CD4-positive, alpha-beta T cell treated with Interleukin-1 beta for 1 hour (primary cell): ENCODE measurements around the gene DPYD.

Source experiments
- DNase-seq, 2 donors: peaks; one replicate each; pipeline ENCODE4 v3.0.0-alpha.2; 2020 to 2022

Gene DPYD

DNA sequence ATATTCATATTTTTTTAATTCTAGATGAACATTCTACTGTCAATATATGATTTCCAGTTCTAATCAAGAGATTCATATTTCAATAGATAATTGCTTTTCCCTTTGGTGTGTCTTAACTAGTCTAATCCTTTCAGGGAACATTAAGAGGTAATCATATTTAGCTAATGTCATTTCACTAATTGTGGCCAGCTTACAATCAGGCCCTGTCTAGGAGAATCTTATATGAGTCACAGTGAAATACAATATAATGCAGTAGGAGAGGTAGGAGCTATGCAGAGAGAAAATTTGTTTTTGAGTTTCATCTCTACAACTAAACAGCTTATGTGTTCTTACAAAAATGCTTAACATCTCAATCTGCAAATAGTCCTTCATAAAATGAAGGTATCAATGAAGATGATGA lies 85.9 kb downstream of the DPYD start:
- DNase-seq, result no peak

DNA sequence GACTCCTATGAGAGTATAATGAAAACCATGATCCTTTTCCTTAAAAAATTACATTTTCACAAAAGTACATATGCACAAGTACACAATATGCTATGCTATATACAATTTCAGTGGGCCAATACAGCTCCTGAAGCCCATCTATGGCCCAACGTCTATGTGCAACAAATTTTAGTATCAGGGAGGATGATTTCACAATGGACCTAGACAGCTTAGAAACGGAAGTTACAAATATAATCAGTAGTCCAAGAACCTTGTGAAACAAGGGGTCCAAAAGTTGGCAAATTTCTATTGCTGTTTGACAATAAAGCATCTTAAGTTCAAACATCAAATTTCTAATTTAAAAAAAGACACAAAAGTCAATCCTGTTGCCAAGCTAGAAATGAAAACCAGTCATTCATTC lies 87.0 kb downstream of the DPYD start:
- no peak for DNase-seq

DNA sequence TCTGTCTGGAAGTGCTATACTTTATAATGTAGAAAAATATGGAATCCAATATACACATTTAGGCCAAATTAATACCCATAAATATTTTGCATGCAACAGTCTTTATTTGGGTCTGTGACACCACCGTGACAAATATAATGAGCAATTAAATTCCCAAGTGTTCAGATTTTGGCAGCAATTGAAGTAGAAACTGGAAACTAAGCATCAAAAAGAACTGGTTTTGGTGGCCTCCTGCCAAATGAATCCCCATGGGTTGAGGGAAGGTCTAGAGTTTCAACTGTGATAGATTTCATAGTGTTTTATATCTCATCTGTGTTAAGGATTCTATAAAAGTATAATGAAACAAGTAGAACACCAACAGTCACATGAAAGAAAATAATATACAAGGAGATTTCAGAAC lies 88.4 kb downstream of the DPYD start:
- DNase-seq, result no peak

DNA sequence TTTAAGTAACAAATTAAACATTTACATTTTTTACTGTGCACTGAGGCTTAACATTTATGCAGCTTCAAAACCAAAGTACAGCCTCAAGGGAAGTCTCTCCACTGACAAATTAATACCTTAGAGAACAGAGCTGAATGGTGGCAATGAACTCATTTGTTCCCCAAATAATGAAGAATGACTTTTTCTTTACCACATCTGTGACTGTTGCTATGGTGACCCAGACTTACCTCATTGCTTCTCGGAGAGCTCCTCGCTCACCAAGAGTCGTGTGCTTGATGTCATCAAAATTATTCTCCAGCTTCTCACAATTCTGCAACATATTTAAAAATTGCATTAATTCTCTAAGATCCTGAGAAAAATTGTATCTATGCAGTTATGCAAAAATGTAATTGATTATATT lies 92.9 kb downstream of the DPYD start:
- DNase-seq, result no peak

DNA sequence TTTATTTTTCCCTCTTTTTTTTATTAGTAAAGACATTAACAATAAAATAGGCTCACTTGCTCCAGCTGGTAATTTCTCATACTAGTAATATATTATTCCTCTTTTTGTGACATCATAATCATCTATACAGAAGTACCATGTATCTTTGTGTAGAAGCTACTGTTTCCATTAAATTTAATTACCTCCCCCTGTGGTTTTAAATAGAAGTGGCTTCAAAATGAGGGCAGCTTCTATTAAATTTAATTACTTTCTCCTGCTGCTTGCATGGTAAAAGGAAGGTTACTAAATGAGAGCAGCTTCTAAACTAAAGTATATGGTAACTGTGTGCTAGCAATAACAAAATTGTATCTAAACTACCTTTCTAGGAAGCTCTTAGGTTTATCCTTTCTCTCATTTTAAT lies 94.0 kb downstream of the DPYD start:
- no peak for DNase-seq

DNA sequence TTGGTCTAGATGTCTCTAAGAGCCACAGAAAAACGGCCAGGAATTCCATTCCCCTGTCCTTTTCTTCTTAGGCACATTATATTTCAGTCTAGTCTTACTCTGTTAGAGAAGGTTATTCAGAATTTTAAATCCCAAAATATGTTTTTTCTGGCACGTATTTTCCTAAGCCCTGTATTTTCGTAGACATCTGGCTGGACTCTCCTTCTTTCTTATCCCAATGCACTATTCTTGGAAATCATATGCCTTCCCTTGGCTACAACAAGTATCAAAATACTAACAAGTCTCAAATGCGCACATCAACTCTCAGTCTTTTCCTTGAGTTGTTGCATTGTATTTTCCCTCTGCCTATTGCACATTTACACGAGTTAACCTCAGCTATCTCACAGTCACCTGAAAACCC lies 96.2 kb downstream of the DPYD start:
- no peak for DNase-seq

DNA sequence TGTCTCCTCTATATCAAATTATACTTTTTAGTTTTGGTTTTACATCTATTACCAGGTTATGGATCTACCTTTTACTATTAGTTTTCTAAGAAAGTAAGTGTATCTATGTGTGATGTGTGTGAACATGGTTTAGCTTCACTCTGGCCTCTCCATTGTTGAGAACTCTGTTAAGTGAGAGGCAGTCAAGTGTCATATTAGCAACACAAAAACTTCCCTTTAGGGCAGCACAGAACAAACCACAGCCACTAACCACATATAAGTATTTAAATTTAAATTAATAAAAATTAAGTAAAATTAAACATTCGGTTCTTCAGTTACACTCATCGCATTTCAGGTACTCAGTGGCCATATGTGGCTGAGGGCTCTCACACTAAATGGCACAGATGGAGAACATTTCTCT lies 96.6 kb downstream of the DPYD start:
- DNase-seq, result no peak

DNA sequence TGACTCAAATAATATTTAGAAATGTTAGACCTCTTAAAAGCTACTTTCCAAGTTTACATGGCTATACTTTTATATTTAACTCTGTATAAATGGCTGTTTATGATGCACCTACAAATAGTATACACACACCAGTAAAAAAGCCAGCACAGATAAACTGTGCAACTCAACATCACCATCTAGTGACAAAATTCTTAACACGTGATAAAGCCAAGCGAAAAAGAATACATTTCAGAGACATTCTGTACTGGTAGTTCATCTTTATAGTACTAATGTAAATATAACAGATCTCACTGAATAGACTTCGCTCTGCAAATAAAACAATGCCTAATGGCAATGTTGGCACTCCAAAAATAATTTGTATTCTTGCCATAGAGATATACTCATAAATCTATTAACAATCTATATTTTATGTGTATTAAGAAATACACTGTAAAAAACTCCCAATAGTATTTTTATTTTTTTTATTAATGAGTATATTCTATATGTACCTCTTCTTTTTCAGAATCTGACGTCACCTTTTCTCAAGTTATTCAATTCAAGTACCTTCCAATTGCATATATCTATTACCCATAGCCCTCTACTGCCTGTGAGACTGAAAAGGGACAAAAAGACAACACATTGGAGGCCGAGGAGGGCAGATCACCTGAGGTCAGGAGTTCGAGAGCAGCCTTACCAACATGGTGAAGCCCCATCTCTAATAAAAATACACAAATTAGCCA lies 100.2 kb downstream of the DPYD start:
- DNase-seq, result peak in 1 of 2 donors; percentile 11

DNA sequence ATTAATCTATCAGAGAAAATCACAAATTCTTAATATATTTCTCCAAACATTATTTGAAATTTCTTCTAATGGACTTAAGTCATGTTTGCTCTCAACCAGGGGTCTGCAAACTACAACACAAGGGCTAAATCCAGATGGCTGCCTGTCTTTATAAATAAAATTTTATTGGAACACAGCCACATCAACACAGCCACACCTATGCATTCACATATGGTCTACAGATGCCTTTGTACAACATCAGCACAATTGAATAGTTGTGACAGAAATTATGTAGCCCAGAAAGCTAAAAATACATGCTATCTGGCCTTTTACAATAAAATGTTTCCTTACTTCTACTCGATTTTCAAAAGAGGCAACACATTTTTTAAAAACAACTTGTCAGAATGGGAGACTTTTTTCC lies 103.9 kb downstream of the DPYD start:
- DNase-seq, result no peak

DNA sequence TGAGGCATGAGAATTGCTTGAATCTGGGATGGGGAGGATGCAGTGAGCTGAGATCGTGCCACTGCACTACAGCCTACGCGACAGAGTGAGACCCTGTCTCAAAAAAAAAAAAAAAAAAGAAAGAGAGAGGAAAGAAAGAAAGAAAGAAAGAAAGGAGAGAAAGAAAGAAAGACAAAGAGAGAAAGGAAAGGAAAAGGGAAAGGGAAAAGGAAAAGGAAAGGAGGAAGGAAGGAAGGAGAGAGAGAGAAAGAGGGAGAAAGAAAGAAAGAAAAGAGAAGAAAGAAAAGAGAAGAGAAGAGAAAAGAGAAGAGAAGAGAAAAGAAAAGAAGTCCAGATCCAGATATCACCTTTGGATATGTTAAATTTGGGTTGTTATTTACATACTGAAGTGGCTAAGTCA lies 106.0 kb downstream of the DPYD start:
- DNase-seq, result no peak

DNA sequence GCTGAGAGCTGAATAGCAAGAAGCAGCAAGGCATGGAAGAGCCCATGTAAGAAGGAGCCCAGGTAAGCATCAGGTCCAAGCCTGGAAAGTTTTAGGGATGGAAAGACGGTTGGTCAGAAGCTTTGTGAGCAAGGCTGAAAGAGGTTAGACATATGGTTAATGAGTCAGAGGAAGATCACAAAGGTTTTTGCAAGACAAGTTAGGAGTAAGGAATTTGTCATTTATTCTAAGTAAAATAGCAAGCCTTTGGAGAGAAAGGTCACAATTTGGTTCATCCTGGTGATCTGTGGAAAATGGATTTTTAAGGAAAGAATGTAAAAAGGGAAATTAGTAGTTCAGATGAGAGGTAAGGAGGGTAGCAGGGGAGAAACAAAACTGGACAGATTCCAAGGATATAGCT lies 106.7 kb downstream of the DPYD start:
- DNase-seq, result no peak

DNA sequence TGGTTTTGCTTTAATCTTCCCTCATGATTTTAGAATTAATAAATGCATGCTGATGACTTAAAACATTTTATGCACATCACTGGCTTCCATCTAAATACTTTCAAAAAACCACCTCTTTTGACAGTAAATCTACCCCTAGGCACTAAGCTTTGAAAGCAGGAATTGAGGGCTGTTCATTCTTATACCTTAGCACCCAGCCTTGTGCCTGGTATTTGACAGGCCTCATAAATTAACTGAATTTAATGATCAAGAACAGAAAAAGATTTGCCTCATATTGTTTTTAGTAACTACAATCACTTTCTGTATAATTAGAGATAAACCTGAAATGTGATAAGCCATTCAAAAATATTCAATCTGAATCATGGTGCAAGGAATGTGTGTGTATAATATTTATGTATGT lies 108.8 kb downstream of the DPYD start:
- no peak for DNase-seq

DNA sequence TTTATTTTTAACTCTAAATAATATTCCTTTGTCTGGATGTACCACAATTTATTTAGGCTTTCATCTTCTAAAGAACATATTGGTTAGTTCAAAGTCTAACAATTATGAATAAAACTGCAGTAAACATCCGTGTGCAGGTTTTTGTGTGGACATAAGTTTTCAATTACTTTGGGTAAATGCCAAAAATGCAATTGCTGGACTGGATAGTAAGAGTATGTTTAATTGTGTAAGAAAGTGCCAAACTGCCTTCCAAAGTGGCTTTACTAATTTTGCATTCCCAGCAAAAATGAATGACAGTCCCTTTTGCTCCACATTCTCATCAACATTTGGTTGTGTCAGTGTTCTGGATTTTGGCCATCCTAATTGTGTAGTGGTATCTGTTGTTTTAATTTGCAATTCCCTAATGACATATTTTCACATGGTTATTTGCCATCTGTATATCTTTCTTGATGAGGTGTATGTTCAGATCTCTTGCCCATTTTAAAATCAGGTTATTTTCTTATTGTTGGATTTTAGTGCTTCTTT lies 113.8 kb downstream of the DPYD start:
- DNase-seq, result no peak

DNA sequence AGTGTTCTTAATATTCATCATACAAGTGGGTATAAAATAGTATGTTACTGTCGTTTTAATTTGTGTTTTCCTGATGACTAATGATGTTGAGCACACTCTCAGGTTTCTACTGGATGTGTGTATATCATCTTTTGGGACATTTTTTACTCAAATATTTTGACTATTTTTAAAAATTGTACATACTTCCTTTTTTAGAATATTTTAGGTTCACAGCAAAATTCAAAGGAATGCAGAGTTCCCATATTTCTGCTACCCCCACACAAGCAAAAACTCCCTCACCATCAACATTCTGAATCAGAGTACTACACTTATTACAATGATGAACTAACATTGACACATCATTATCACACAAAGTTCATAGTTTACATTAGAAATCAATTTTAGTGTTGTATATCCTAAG lies 114.5 kb downstream of the DPYD start:
- no peak for DNase-seq

DNA sequence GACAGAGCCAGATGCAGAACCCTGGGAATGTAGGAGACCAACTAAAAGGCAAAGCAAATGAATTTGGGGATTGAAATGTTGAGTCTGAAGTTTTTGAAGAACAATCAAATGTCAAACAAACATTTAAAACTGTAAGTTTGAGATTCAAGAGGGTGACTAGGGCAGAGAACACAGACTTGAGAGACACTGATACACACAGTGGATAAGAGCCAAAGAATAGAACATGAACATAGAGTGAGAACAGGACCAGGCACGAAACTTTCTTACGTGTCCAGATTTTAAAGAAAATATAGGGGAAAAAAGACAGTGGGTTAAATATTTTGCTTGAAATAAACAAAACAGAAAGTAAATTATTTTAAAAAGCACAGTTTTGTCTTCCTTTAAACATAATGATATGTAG lies 115.7 kb downstream of the DPYD start:
- no peak for DNase-seq

DNA sequence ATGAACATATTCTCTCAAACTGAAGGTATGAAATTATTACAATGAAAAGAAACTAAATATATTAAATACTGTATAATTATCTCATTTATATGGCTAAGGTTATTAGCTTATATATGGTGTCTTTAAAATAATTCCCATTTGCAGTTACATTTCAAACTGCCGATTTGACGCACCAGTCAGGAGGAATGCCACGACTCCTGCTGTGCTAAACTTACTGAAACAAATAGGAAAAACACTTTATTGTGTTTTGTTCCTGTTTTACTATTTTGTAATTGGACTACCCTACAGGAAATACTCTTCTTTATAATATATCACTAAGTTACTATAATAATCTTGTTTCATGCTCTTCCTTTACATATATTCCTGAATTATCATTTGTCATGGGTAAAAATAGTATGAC lies 117.8 kb downstream of the DPYD start:
- no peak for DNase-seq

DNA sequence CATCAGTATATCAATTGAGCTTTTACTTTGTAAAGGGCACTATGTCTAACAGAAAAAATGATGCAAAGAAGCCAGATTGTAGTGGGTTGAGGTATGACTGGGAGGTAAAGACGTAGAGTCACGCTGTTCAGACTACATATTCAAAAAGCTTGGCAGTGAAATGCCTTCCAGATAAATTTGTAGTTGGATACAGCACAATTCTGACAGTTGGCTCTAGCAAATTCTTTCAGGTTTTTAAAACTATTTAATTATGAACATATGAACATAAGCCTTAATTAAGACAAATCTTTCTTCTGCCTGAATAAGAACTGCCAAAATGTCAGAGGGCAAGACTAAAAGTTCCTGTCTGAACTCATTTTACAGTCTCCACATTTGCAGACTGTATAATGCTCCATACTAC lies 118.8 kb downstream of the DPYD start:
- DNase-seq, result no peak

DNA sequence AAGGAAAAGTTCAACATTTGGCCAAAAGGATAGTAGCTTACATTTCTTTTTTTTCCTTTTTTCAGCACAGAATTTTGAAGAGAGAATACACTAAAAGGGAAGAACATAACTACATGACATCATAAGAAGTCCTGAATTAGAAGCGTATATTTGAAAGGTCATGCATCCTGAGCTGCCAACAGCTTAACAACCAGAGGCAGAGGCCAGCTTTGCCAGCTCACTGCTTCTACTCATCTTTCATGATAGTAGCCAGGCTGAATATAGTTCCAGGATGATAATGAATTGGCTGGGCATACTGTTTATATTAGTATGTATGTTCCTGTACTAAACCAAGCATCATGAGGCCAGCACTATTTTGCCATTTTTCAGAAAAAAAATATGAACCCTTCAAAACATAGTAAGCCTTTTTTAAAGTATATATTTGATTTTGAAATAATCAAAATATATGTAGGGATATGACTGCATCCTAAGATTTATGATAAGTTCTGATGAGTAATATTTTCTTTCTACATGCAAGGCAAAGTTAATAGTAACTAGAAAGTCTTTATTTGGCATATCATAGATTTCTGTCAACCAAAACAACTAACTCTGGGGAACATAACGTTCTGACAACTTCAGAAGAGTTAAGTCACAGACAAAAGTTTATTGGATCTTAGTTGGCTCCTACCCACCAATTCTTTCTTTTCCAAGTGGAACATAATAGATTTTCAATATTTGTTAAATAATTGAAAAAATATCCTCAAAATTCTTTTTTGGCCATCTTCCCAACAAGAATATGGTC lies 123.2 kb downstream of the DPYD start:
- no peak for DNase-seq

DNA sequence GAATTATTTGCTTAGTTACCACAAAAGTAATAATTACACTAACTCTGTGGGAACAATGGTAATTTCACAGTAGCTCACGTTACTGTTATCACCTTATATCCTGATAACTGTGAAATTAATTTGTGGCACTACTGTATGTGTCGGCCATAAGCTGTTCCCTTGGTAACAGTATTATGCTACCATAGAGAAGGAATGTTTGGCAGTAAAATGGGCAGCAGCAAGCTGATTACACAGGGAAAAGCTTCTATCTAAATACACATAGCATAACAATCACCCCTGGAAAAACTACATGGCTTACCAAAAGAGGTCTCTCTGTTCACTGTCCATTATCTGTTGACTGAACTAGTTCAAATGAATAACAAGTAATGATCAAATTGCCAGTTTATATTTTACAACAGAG lies 124.1 kb downstream of the DPYD start:
- DNase-seq, result no peak

DNA sequence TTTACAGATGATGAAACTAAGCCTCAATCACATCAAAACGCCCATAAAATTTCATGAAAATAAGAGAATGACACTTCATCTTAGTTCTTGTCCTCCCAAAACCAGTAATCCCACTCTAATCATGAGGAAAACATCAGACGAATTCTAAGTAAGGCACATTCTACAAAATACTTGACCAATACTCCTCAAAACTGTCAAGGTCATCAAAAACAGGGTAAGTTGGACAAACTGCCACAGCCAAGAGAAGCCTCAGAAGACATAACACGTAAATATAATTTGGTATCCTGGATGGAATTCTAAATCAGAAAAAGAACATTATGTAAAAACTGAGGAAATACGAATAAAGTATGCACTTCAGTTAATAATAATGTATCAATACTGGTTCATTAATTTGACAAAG lies 128.2 kb downstream of the DPYD start:
- DNase-seq, result no peak

DNA sequence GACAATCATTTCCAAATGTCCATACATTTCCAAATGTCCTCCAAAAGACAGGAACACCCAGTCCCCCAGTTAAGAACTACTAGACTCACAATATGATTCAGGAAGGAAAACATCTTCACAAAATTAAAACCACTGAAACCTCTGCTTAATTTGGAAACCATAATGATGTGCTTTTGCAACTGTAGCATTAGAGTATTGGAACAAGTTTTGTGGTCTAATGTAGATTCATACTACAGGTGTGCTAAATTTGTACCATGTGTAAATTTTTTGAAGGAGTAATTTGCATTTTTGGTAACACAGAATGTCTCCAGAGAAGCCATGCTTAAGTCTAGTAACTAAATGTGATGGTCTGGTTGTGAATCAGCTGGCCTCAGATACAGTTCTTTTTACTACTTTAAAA lies 129.6 kb downstream of the DPYD start:
- DNase-seq, result no peak

DNA sequence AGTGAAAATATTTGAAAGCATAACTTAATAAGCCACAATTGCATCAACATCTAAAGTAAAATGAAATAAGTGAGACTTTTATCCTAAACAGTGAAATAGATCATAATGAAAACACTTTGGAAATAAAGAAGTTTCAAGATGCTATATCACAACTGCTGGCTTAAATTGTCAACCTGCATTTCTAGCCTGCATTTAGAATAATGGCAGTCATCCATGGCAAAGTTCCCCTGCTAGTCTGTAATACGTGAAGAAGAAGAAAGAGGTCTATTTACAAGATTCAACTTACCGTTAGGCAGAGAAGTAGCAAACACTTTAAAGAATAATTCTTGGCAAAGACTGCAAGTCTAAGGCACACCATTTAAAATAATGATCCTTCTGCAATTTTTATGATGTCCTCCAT lies 133.6 kb downstream of the DPYD start:
- DNase-seq, result no peak

DNA sequence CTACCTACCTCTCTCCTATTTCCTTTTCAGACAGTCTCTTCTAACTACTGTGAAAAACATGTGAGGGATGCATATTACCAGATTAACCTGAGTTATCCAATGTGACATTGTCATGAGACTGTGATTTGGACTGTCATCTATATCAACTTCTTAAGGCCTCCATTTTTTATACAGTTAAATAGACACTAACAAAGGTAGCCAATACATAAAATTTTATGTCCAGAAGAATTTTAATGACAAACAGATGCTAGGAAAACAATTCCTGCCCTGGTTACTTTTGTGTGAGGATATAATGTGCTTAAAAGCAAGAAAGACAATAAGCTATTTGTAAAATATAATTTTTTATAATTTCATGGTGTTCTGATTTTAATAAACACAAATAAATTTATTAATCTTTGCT lies 136.2 kb downstream of the DPYD start:
- DNase-seq, result no peak

DNA sequence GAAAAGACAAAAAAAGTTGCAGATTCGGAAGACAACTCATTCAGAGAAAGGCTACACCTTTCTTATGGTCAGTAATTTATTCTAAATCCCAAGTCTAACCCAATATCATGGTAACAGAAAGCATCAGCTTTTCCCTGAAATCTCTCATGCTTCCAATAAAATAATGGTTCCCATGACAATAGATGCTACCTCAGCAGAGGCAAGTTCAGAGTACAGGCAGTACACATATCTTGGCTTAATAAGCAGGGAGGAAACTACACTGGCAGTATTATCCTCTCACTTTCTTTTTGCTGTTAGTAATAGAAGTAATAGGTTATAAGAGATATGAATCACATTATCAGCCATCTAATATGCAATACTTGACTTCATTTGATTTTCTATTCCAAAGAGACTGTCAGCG lies 137.1 kb downstream of the DPYD start:
- DNase-seq, result no peak
